H9 (cell line): ENCODE data around the gene FANK1. TPM values are rescaled to one million over a fixed set of nuclear protein-coding genes. Genes with fewer than 3 reads are reported as not detected.

Experiments
- DNase-seq: peaks from one replicate; pipeline ENCODE4 v3.0.0-alpha.2; 2017
- H2AFZ ChIP-seq: one replicate; pipeline ENCODE4 v1.6.1; 2013; ENCODE audit warnings: mild to moderate bottlenecking, low read length, control low read depth, moderate library complexity
- H2AK5ac ChIP-seq: 2 replicates; pipeline ENCODE4 v1.6.1; 2013; ENCODE audit warnings: low read length, control low read depth, mixed read lengths; ENCODE audit not compliant: insufficient read length
- H2BK120ac ChIP-seq: one replicate; pipeline ENCODE4 v1.6.1; 2013; ENCODE audit warnings: low read depth, mild to moderate bottlenecking, low read length, control low read depth, inconsistent platforms; ENCODE audit not compliant: poor library complexity, severe bottlenecking
- H2BK12ac ChIP-seq: 2 replicates; pipeline ENCODE4 v1.6.1; 2013; ENCODE audit warnings: low read length, control low read depth, mixed read lengths, low read depth; ENCODE audit not compliant: insufficient read length
- H2BK15ac ChIP-seq: 2 replicates; pipeline ENCODE4 v1.6.1; 2013; ENCODE audit warnings: low read depth, low read length, control low read depth
- H2BK20ac ChIP-seq: one replicate; pipeline ENCODE4 v1.6.1; 2013; ENCODE audit warnings: low read depth, mild to moderate bottlenecking, low read length, control low read depth, inconsistent platforms; ENCODE audit not compliant: poor library complexity, severe bottlenecking
- H2BK5ac ChIP-seq: 2 replicates; pipeline ENCODE4 v1.6.1; 2013; ENCODE audit warnings: low read length, control low read depth, mixed read lengths; ENCODE audit not compliant: insufficient read length
- H3K14ac ChIP-seq: 2 replicates; pipeline ENCODE4 v1.6.1; 2013; ENCODE audit warnings: low read length, control low read depth; ENCODE audit not compliant: insufficient read depth
- H3K18ac ChIP-seq: 2 replicates; pipeline ENCODE4 v1.6.1; 2013; ENCODE audit warnings: low read depth, mild to moderate bottlenecking, mixed read lengths, low read length, control low read depth; ENCODE audit not compliant: insufficient read length
- H3K23ac ChIP-seq: 2 replicates; pipeline ENCODE4 v1.6.1; 2013; ENCODE audit warnings: low read length, control low read depth, mixed read lengths, low read depth; ENCODE audit not compliant: insufficient read length
- H3K23me2 ChIP-seq: 2 replicates; pipeline ENCODE4 v1.6.1; 2013; ENCODE audit warnings: low read depth, mild to moderate bottlenecking, mixed read lengths, low read length, control low read depth; ENCODE audit not compliant: insufficient read length, poor library complexity, severe bottlenecking
- H3K27ac ChIP-seq: 2 replicates; pipeline ENCODE4 v1.5.1; 2013; ENCODE audit warnings: low read length, control low read depth, mixed read lengths, low read depth; ENCODE audit not compliant: insufficient read length
- H3K27me3 ChIP-seq: 2 replicates; pipeline ENCODE4 v1.6.1; 2013; ENCODE audit warnings: low read length, control low read depth, inconsistent platforms; ENCODE audit not compliant: insufficient read depth
- H3K4ac ChIP-seq: 2 replicates; pipeline ENCODE4 v1.6.1; 2013; ENCODE audit warnings: low read depth, mild to moderate bottlenecking, control low read depth, inconsistent platforms, low read length, moderate library complexity
- H3K4me1 ChIP-seq: 2 replicates; pipeline ENCODE4 v1.6.1; 2013; ENCODE audit warnings: low read length, control low read depth, inconsistent platforms; ENCODE audit not compliant: insufficient read depth
- H3K4me2 ChIP-seq: 2 replicates; pipeline ENCODE4 v1.6.1; 2013; ENCODE audit warnings: low read length, control low read depth, mixed read lengths; ENCODE audit not compliant: insufficient read length, insufficient read depth
- H3K56ac ChIP-seq: 2 replicates; pipeline ENCODE4 v1.6.1; 2013; ENCODE audit warnings: low read depth, mild to moderate bottlenecking, mixed read lengths, low read length, control low read depth; ENCODE audit not compliant: insufficient read length
- H3K79me1 ChIP-seq: 2 replicates; pipeline ENCODE4 v1.6.1; 2013; ENCODE audit warnings: low read depth, mild to moderate bottlenecking, moderate library complexity, low read length, control low read depth, inconsistent platforms; ENCODE audit not compliant: insufficient read depth, poor library complexity, severe bottlenecking
- H3K79me2 ChIP-seq: 2 replicates; pipeline ENCODE4 v1.6.1; 2013; ENCODE audit warnings: low read length, control low read depth, inconsistent platforms; ENCODE audit not compliant: insufficient read depth
- H3K9ac ChIP-seq: 2 replicates; pipeline ENCODE4 v1.6.1; 2013; ENCODE audit warnings: low read length, control low read depth, mixed read lengths; ENCODE audit not compliant: insufficient read length; ENCODE audit errors: extremely low read depth
- H3K9me3 ChIP-seq: one replicate; pipeline ENCODE4 v1.6.1; 2013; ENCODE audit warnings: low read depth, low read length, inconsistent platforms; ENCODE audit not compliant: control insufficient read depth
- H3T11ph ChIP-seq: one replicate; pipeline ENCODE4 v1.6.1; 2013; ENCODE audit warnings: mild to moderate bottlenecking, low read length, control low read depth, inconsistent platforms
- H4K20me1 ChIP-seq: one replicate; pipeline ENCODE4 v1.6.1; 2013; ENCODE audit not compliant: control insufficient read depth, insufficient read length, insufficient read depth
- H4K5ac ChIP-seq: 2 replicates; pipeline ENCODE4 v1.6.1; 2013; ENCODE audit warnings: low read depth, mild to moderate bottlenecking, mixed read lengths, low read length, control low read depth; ENCODE audit not compliant: insufficient read length
- H4K8ac ChIP-seq: replicated peaks from 2 replicates; pipeline ENCODE4 v1.6.1; 2013; ENCODE audit warnings: low read length, control low read depth, mixed read lengths, low read depth; ENCODE audit not compliant: insufficient read length
- H4K91ac ChIP-seq: 2 replicates; pipeline ENCODE4 v1.6.1; 2013; ENCODE audit warnings: low read depth, mild to moderate bottlenecking, moderate library complexity, mixed read lengths, low read length, control low read depth; ENCODE audit not compliant: insufficient read length
- H3K27ac Mint-ChIP-seq, 3 experiments: 2 replicates in 2 of 3; 3 replicates in 1 of 3; pipeline ENCODE4 v1.8.0; 2020 to 2021; ENCODE audit warnings: mixed read lengths in 3 of 3, mild to moderate bottlenecking in 1 of 3, moderate library complexity in 1 of 3
- H3K27me3 Mint-ChIP-seq: 2 replicates; pipeline ENCODE4 v1.8.0; 2021; ENCODE audit warnings: low read depth, mild to moderate bottlenecking, moderate library complexity, mixed read lengths
- H3K36me3 Mint-ChIP-seq, 3 experiments: 2 replicates in 2 of 3; 3 replicates in 1 of 3; pipeline ENCODE4 v1.8.0; 2020 to 2021; ENCODE audit warnings: low read depth in 3 of 3, mixed read lengths in 3 of 3; ENCODE audit not compliant: insufficient read depth in 1 of 3
- H3K4me1 Mint-ChIP-seq, 2 experiments: 2 replicates each; pipeline ENCODE4 v1.8.0; 2020; ENCODE audit warnings: mixed read lengths in 2 of 2
- H3K4me3 Mint-ChIP-seq, 2 experiments: 2 replicates in 1 of 2; 3 replicates in 1 of 2; pipeline ENCODE4 v1.8.0; 2020 to 2021; ENCODE audit warnings: mild to moderate bottlenecking in 2 of 2, mixed read lengths in 2 of 2, moderate library complexity in 1 of 2
- H3K9me3 Mint-ChIP-seq, 2 experiments: 2 replicates in 1 of 2; 3 replicates in 1 of 2; pipeline ENCODE4 v1.8.0; 2020; ENCODE audit warnings: mild to moderate bottlenecking in 2 of 2, mixed read lengths in 2 of 2, moderate library complexity in 1 of 2
- WGBS: extraction: QIAGEN DNeasy Blood & Tissue Kit; methylation state at CpG from one replicate; pipeline ENCODE4 v1.1.7; 2013; ENCODE audit warnings: missing lambda C conversion rate, low lambda C conversion rate, mixed read lengths; ENCODE audit not compliant: insufficient read length; ENCODE audit errors: extremely low coverage; 5-methylcytosine and 5-hydroxymethylcytosine counted together
- total RNA-seq: library from RNA; stranded (reverse); gene quantifications from 2 replicates; pipeline ENCODE4 v1.2.1, GENCODE V29; 2021
- TF ChIP-seq, protein P1 (sequence below): fragments of 200-600 bp; sonication (generic); conservative IDR thresholded peaks from 3 replicates; pipeline ENCODE4 v1.8.0; 2021; ENCODE audit warnings: antibody characterized with exemption, mild to moderate bottlenecking

FANK1 gene
- total RNA-seq, 1 experiment from 2014 or later, result 0.68 TPM

GRCh38 chr10:126015413-126015812 is 119.0 kb downstream of the FANK1 start:
- 0 out of 2 replicates have a peak, but pooled peaks cover 1% of the 10 kb centered on the region for H3K27me3 Mint-ChIP-seq
- H4K91ac ChIP-seq, result no peak overlapping the region
- peaks cover 2 to 4% of the 10 kb centered on the region in 2 experiments; a peak in 2 of 5 replicates for H3K9me3 Mint-ChIP-seq
- no peaks in the 10 kb centered on the region for H3K79me1 ChIP-seq
- H4K20me1 ChIP-seq, result no peaks in the 10 kb centered on the region
- no CpG with 5 or more reads among the region's 3 CpGs for WGBS
- no peaks in the 10 kb centered on the region for H3K9me3 ChIP-seq
- no peak overlapping the region for H2BK5ac ChIP-seq
- no peak overlapping the region for H2BK12ac ChIP-seq
- no peak overlapping the region for H3K27ac ChIP-seq
- no peak overlapping the region for H4K8ac ChIP-seq
- no peak overlapping the region for H2BK20ac ChIP-seq
- H3K56ac ChIP-seq, result no peak overlapping the region
- H3K4me1 ChIP-seq, result no peaks in the 10 kb centered on the region
- no peak overlapping the region for H3K23ac ChIP-seq
- no peak overlapping the region for H3K4me2 ChIP-seq
- no peaks in the 10 kb centered on the region; a peak in 1 of 7 replicates for H3K36me3 Mint-ChIP-seq
- no peak for DNase-seq
- H3K27ac Mint-ChIP-seq, result no peak overlapping the region
- no peaks in the 10 kb centered on the region for H3K79me2 ChIP-seq
- TF ChIP-seq, protein P1, sequence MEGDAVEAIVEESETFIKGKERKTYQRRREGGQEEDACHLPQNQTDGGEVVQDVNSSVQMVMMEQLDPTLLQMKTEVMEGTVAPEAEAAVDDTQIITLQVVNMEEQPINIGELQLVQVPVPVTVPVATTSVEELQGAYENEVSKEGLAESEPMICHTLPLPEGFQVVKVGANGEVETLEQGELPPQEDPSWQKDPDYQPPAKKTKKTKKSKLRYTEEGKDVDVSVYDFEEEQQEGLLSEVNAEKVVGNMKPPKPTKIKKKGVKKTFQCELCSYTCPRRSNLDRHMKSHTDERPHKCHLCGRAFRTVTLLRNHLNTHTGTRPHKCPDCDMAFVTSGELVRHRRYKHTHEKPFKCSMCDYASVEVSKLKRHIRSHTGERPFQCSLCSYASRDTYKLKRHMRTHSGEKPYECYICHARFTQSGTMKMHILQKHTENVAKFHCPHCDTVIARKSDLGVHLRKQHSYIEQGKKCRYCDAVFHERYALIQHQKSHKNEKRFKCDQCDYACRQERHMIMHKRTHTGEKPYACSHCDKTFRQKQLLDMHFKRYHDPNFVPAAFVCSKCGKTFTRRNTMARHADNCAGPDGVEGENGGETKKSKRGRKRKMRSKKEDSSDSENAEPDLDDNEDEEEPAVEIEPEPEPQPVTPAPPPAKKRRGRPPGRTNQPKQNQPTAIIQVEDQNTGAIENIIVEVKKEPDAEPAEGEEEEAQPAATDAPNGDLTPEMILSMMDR, result no peak
- H3K27me3 ChIP-seq, result no peaks in the 10 kb centered on the region; the same call in 1 of the 2 replicates
- no peak overlapping the region for H3K4ac ChIP-seq
- H3K18ac ChIP-seq, result no peak overlapping the region
- no peak overlapping the region for H2BK120ac ChIP-seq
- no peak overlapping the region for H3K9ac ChIP-seq
- no peak overlapping the region for H3K14ac ChIP-seq
- H2AK5ac ChIP-seq, result no peak overlapping the region
- no peak overlapping the region for H3K4me3 Mint-ChIP-seq
- no peak overlapping the region for H2BK15ac ChIP-seq
- no peak overlapping the region for H3T11ph ChIP-seq
- peaks cover 8% of the 10 kb centered on the region in 2 experiments for H3K4me1 Mint-ChIP-seq
- H2AFZ ChIP-seq, result no peak overlapping the region
- no peak overlapping the region for H4K5ac ChIP-seq
- no peaks in the 10 kb centered on the region for H3K23me2 ChIP-seq
